Fibroblast of skin of back (primary cell): ENCODE measurements around the gene GATC.
"Not testable (repeated sequence)": the region's sequence is repeated elsewhere in the genome, so short reads cannot be mapped to it uniquely, and the experiment has no call there.

ENCODE experiments used
- DNase-seq: peaks from one replicate; pipeline ENCODE4 v3.0.0-alpha.2; 2013

GATC gene

GRCh38 chr12:120437735-120438494 is 8.3 kb upstream of the GATC start, which contains the start of gene COX6A1:
TSS of gene COX6A1 (plus strand) at chr12:120438113. CDS start at chr12:120438127, 14 bp downstream.
- DNase-seq, result peak; percentile 97

GRCh38 chr12:120438495-120439198 is 7.6 kb upstream of the GATC start:
- no peak for DNase-seq

- DNase-seq, result peak; percentile 65
Measured at GRCh38 chr12:120439646-120440247, 6.5 kb upstream of the GATC start.

GRCh38 chr12:120444676-120445075 is 1.6 kb upstream of the GATC start:
- DNase-seq, result no peak

GRCh38 chr12:120446844-120447178 is 567 bp downstream of the GATC start:
- DNase-seq, result not testable (repeated sequence)

- no peak for DNase-seq
Measured at GRCh38 chr12:120447992-120448391, 1.7 kb downstream of the GATC start.

- peak; percentile 16 for DNase-seq
Measured at GRCh38 chr12:120452524-120452923, 6.3 kb downstream of the GATC start.

- DNase-seq, result no peak
Measured at GRCh38 chr12:120453060-120453750, 7.0 kb downstream of the GATC start.

- DNase-seq, result peak; percentile 22
Measured at GRCh38 chr12:120453977-120454376, 7.7 kb downstream of the GATC start.

- no peak for DNase-seq
Measured at GRCh38 chr12:120455302-120455701, 9.1 kb downstream of the GATC start.

- DNase-seq, result peak; percentile 3
Measured at GRCh38 chr12:120457133-120457532, 10.9 kb downstream of the GATC start.

GRCh38 chr12:120460157-120460556 is 13.9 kb downstream of the GATC start:
- no peak for DNase-seq

GRCh38 chr12:120462099-120462640 is 15.9 kb downstream of the GATC start:
- DNase-seq, result no peak

- no peak for DNase-seq
Measured at GRCh38 chr12:120463712-120464111, 17.5 kb downstream of the GATC start.

GRCh38 chr12:120465756-120466155 is 19.5 kb downstream of the GATC start:
- DNase-seq, result no peak

- DNase-seq, result peak; percentile 47
Measured at GRCh38 chr12:120466560-120467315, 20.5 kb downstream of the GATC start.

GRCh38 chr12:120467439-120467838 is 21.2 kb downstream of the GATC start:
- DNase-seq, result no peak

GRCh38 chr12:120468325-120468820 is 22.1 kb downstream of the GATC start:
- DNase-seq, result peak; percentile 31

GRCh38 chr12:120468821-120469449 is 22.7 kb downstream of the GATC start:
- DNase-seq, result no peak

- peak; percentile 96 for DNase-seq
Measured at GRCh38 chr12:120469450-120470149, 23.4 kb downstream of the GATC start, which contains the start of gene SRSF9. TSS of gene SRSF9 (minus strand) at chr12:120469748. CDS start at chr12:120469609, 139 bp downstream.
